ENCODE data around the gene RTKN2. TPM values are rescaled to one million over a fixed set of nuclear protein-coding genes. Genes with fewer than 3 reads are reported as not detected.

RTKN2 gene
- total RNA-seq, 1 donor from 2014 or later = 3.9 TPM

DNA sequence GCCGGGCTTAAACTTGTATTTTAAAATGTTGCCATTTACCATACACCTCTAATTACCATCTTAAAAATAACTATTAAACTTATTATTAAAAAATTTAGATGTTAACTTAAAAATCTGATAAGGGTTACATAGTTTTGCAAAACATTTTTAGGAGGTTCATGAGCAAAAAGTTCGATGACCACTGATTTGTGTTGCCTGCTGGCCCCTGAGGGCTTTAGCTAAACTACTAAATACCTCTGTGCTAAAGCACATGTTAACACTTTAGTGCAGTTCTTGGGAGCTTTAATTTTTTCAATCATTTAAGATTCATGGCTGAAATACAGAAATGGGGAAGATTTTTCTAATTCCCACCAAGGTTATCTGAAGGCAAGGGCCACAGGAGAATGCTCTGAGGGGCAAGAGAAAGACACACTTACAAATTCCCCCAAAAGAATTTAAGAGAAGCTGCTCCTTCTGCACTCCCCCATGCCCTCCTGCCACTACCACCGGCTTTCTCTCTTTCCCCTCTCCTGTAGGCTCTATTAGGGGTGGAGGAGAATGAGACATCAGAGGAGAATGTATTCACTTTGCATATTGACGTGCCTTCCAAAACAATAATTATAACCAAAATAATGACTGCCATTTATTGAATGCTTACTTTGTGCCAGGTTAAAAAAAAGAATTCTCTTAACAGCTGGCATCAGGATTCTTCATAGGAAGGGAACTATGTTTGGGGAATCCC, 106.2 kb downstream of the RTKN2 start:
- Mint-ChIP-seq H3K4me1 (ENCODE audit: low read depth) (peaks cover 13% of the 10 kb centered on the region), H3K27me3 (ENCODE audit: low read depth) (no peaks in the 10 kb centered on the region), H3K9me3 (ENCODE audit: low read depth) (no peaks in the 10 kb centered on the region), H3K4me3 (ENCODE audit: unreplicated experiment) (no peak overlapping the region), H3K27ac (ENCODE audit: unreplicated experiment) (no peak overlapping the region), H3K36me3 (ENCODE audit: low read depth) (no peaks in the 10 kb centered on the region)
- TF ChIP-seq, protein P1, sequence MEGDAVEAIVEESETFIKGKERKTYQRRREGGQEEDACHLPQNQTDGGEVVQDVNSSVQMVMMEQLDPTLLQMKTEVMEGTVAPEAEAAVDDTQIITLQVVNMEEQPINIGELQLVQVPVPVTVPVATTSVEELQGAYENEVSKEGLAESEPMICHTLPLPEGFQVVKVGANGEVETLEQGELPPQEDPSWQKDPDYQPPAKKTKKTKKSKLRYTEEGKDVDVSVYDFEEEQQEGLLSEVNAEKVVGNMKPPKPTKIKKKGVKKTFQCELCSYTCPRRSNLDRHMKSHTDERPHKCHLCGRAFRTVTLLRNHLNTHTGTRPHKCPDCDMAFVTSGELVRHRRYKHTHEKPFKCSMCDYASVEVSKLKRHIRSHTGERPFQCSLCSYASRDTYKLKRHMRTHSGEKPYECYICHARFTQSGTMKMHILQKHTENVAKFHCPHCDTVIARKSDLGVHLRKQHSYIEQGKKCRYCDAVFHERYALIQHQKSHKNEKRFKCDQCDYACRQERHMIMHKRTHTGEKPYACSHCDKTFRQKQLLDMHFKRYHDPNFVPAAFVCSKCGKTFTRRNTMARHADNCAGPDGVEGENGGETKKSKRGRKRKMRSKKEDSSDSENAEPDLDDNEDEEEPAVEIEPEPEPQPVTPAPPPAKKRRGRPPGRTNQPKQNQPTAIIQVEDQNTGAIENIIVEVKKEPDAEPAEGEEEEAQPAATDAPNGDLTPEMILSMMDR (IDR thresholded peaks at IDR 0.05) = no peak
- DNase-seq (ENCODE audit: low spot score) = no peak

DNA sequence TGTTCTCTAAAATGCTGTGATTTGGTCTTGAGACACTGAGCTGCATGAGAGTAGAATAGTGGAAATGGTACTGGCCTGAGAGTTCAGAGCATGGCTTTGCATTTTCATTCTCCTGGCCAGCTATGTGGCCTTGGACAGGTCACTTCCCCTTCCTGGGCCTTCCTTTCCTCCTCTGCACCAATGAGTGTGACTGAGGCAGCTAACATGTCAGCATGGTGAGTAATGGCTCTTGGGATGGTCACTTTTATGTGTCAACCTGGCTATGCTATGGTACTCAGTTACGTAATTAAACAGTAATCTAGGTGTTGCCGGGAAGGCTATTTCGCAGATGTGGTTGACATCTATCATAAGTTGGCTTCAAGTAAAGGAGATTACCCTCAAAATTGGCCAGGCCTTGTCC, 109.3 kb downstream of the RTKN2 start:
- Mint-ChIP-seq H3K4me3 (ENCODE audit: unreplicated experiment) (no peak overlapping the region), H3K27me3 (ENCODE audit: low read depth) (no peaks in the 10 kb centered on the region), H3K4me1 (ENCODE audit: low read depth) (no peaks in the 10 kb centered on the region), H3K27ac (ENCODE audit: unreplicated experiment) (no peak overlapping the region), H3K9me3 (ENCODE audit: low read depth) (no peaks in the 10 kb centered on the region), H3K36me3 (ENCODE audit: low read depth) (no peaks in the 10 kb centered on the region)
- TF ChIP-seq, protein P1 (IDR thresholded peaks at IDR 0.05) = no peak
- no peak for DNase-seq (ENCODE audit: low spot score)

DNA sequence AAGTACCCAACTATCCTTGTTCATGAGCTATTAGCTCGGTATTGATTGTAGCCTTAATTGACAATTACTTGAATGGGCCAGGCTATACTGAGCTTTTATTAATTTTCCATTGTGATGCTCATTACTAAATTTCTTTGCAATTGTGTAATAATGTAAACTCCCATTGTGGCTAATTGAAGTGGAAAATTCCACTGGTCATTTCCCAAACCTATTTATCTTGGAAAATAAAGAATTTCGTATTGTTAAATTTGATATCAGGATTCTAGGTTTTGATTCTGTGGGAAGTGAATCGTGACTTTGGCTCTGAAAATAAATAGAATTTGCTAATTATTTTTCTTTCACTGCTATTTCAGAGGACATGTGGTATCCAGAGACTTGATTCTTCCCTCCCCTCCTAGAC, 111.0 kb downstream of the RTKN2 start:
- TF ChIP-seq, protein P1 (IDR thresholded peaks at IDR 0.05) = no peak
- Mint-ChIP-seq H3K27me3 (ENCODE audit: low read depth) (no peaks in the 10 kb centered on the region), H3K27ac (ENCODE audit: unreplicated experiment) (no peak overlapping the region), H3K9me3 (ENCODE audit: low read depth) (no peaks in the 10 kb centered on the region), H3K4me1 (ENCODE audit: low read depth) (no peaks in the 10 kb centered on the region), H3K36me3 (ENCODE audit: low read depth) (no peaks in the 10 kb centered on the region), H3K4me3 (ENCODE audit: unreplicated experiment) (no peak overlapping the region)
- no peak for DNase-seq (ENCODE audit: low spot score)

DNA sequence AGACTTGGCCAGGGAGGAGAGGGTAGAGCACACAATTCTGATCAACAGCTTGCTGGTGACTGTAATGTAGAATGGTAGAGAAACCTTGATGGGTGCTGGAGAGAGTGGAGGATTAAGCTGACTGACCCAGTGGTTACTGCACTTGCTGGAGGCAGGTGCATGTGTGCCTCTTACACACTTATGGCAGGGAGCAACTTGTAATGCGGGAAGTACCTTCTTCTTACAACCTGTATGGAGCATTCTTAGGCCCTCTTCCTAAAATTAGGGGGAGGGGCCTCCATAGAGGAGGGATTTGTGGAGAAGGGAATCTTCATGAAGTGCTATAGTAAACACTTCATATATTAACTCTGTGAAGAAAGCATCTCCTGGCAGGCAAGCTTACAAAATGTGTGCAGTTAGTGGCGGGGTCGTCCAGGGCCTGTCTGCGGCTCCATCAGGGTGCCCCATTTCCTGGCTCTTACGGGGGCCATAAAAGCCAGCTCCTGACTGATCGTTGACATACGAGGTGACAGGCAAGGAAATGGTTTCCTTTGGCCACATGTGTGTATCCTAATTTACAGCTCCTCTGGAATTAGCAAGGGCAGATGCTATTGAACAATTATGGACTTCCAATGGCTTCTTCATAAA, 113.5 kb downstream of the RTKN2 start:
- Mint-ChIP-seq H3K27ac (ENCODE audit: unreplicated experiment) (no peak overlapping the region), H3K36me3 (ENCODE audit: low read depth) (no peaks in the 10 kb centered on the region), H3K9me3 (ENCODE audit: low read depth) (peaks cover 9% of the 10 kb centered on the region), H3K4me3 (ENCODE audit: unreplicated experiment) (no peak overlapping the region), H3K27me3 (ENCODE audit: low read depth) (no peaks in the 10 kb centered on the region), H3K4me1 (ENCODE audit: low read depth) (peaks cover 4% of the 10 kb centered on the region)
- TF ChIP-seq, protein P1 (IDR thresholded peaks at IDR 0.05) = no peak
- no peak for DNase-seq (ENCODE audit: low spot score)

DNA sequence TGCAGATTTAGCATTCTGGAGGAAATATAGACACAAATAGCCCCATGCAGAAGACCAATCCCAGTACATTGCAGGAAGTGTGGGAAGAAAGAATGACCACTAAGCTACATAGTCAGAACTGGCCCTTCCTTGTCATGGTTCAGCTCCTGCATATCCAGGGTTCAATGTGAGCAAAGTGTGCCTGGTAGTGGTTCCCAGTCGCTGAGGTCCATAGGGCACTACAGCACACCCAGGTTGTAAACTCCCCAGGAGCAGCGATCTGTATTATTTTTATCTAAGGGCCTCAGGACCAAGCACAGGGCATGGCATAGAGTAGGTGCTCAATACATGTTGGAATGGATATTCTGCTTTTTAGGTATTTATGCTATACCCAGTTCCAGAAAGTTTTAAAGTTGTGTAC, 114.4 kb downstream of the RTKN2 start:
- TF ChIP-seq, protein P1 (IDR thresholded peaks at IDR 0.05) = no peak
- H3K27me3 Mint-ChIP-seq (ENCODE audit: low read depth) = no peaks in the 10 kb centered on the region

More for the DNA sequence above, 114.4 kb downstream of the RTKN2 start:
- Mint-ChIP-seq H3K4me3 (ENCODE audit: unreplicated experiment) (no peak overlapping the region), H3K36me3 (ENCODE audit: low read depth) (no peaks in the 10 kb centered on the region), H3K4me1 (ENCODE audit: low read depth) (peaks cover 10% of the 10 kb centered on the region), H3K9me3 (ENCODE audit: low read depth) (peaks cover 9% of the 10 kb centered on the region), H3K27ac (ENCODE audit: unreplicated experiment) (no peak overlapping the region)
- no peak for DNase-seq (ENCODE audit: low spot score)
